ENCODE measurements around the gene WDR82. TPM values are rescaled to one million over a fixed set of nuclear protein-coding genes. Genes with fewer than 3 reads are reported as not detected.

WDR82 gene
- total and polyA plus RNA-seq, 2 experiments from 2014 or later: 25.2 to 71.8 TPM

GRCh38 chr3:52211268-52211891, 67.1 kb downstream of the WDR82 start:
- H3K4me1 Mint-ChIP-seq: no peaks in the 10 kb centered on the region
- H3K4me3 Mint-ChIP-seq: no peak overlapping the region
- H3K27ac Mint-ChIP-seq: no peak overlapping the region
- no peaks in the 10 kb centered on the region for H3K9me2 ChIP-seq (ENCODE audit: insufficient read depth)
- H3F3A ChIP-seq (replicated peaks; ENCODE audit: low read depth): 0 out of 2 replicates have a peak, but pooled peaks cover 3% of the 10 kb centered on the region
- H2AFZ ChIP-seq: no peak overlapping the region
- H3K27me3 ChIP-seq (ENCODE audit: insufficient read depth): no peaks in the 10 kb centered on the region
- peaks cover 90% of the 10 kb centered on the region for H3K36me3 Mint-ChIP-seq (ENCODE audit: low read depth)
- no peak overlapping the region for H3K4me3 ChIP-seq
- no peak overlapping the region for H3K4me2 ChIP-seq
- no peaks in the 10 kb centered on the region for H3K4me1 ChIP-seq (ENCODE audit: insufficient read depth)
- H3K79me2 ChIP-seq (replicated peaks; ENCODE audit: insufficient read depth): no peaks in the 10 kb centered on the region
- H4K20me1 ChIP-seq (replicated peaks; ENCODE audit: insufficient read depth): peaks cover 7% of the 10 kb centered on the region; the same call in 1 of the 2 replicates
- H3K27ac ChIP-seq (ENCODE audit: low read depth): no peak overlapping the region
- DNase-seq (ENCODE audit: low spot score) (no peak), ATAC-seq (no peak)
- H3K27me3 Mint-ChIP-seq (ENCODE audit: insufficient read depth, low read depth, poor library complexity): peaks cover 5% of the 10 kb centered on the region
- peaks cover 66% of the 10 kb centered on the region for H3K36me3 ChIP-seq (ENCODE audit: insufficient read depth)
- TF ChIP-seq, protein P1, sequence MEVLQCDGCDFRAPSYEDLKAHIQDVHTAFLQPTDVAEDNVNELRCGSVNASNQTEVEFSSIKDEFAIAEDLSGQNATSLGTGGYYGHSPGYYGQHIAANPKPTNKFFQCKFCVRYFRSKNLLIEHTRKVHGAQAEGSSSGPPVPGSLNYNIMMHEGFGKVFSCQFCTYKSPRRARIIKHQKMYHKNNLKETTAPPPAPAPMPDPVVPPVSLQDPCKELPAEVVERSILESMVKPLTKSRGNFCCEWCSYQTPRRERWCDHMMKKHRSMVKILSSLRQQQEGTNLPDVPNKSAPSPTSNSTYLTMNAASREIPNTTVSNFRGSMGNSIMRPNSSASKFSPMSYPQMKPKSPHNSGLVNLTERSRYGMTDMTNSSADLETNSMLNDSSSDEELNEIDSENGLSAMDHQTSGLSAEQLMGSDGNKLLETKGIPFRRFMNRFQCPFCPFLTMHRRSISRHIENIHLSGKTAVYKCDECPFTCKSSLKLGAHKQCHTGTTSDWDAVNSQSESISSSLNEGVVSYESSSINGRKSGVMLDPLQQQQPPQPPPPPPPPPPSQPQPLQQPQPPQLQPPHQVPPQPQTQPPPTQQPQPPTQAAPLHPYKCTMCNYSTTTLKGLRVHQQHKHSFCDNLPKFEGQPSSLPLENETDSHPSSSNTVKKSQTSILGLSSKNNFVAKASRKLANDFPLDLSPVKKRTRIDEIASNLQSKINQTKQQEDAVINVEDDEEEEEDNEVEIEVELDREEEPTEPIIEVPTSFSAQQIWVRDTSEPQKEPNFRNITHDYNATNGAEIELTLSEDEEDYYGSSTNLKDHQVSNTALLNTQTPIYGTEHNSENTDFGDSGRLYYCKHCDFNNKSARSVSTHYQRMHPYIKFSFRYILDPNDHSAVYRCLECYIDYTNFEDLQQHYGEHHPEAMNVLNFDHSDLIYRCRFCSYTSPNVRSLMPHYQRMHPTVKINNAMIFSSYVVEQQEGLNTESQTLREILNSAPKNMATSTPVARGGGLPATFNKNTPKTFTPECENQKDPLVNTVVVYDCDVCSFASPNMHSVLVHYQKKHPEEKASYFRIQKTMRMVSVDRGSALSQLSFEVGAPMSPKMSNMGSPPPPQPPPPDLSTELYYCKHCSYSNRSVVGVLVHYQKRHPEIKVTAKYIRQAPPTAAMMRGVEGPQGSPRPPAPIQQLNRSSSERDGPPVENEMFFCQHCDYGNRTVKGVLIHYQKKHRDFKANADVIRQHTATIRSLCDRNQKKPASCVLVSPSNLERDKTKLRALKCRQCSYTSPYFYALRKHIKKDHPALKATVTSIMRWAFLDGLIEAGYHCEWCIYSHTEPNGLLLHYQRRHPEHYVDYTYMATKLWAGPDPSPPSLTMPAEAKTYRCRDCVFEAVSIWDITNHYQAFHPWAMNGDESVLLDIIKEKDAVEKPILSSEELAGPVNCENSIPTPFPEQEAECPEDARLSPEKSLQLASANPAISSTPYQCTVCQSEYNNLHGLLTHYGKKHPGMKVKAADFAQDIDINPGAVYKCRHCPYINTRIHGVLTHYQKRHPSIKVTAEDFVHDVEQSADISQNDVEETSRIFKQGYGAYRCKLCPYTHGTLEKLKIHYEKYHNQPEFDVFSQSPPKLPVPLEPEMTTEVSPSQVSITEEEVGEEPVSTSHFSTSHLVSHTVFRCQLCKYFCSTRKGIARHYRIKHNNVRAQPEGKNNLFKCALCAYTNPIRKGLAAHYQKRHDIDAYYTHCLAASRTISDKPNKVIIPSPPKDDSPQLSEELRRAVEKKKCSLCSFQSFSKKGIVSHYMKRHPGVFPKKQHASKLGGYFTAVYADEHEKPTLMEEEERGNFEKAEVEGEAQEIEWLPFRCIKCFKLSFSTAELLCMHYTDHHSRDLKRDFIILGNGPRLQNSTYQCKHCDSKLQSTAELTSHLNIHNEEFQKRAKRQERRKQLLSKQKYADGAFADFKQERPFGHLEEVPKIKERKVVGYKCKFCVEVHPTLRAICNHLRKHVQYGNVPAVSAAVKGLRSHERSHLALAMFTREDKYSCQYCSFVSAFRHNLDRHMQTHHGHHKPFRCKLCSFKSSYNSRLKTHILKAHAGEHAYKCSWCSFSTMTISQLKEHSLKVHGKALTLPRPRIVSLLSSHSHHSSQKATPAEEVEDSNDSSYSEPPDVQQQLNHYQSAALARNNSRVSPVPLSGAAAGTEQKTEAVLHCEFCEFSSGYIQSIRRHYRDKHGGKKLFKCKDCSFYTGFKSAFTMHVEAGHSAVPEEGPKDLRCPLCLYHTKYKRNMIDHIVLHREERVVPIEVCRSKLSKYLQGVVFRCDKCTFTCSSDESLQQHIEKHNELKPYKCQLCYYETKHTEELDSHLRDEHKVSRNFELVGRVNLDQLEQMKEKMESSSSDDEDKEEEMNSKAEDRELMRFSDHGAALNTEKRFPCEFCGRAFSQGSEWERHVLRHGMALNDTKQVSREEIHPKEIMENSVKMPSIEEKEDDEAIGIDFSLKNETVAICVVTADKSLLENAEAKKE (CRISPR knock-in tag; IDR thresholded peaks at IDR 0.05): no peak
- TF ChIP-seq REST (IDR thresholded peaks at IDR 0.05; ENCODE audit: unreplicated experiment): no peak
- TF ChIP-seq STAT1 (IDR thresholded peaks at IDR 0.05; ENCODE audit: unreplicated experiment): no peak
- TF ChIP-seq, protein P2, sequence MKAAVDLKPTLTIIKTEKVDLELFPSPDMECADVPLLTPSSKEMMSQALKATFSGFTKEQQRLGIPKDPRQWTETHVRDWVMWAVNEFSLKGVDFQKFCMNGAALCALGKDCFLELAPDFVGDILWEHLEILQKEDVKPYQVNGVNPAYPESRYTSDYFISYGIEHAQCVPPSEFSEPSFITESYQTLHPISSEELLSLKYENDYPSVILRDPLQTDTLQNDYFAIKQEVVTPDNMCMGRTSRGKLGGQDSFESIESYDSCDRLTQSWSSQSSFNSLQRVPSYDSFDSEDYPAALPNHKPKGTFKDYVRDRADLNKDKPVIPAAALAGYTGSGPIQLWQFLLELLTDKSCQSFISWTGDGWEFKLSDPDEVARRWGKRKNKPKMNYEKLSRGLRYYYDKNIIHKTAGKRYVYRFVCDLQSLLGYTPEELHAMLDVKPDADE (IDR thresholded peaks at IDR 0.05): no peak
- TF ChIP-seq ZNF331 (CRISPR knock-in tag; IDR thresholded peaks at IDR 0.05; ENCODE audit: low read depth): no peak
- TF ChIP-seq EZH2phosphoT487 (IDR thresholded peaks at IDR 0.05; ENCODE audit: unreplicated experiment): no peak
- TF ChIP-seq NANOG (IDR thresholded peaks at IDR 0.05; ENCODE audit: borderline replicate concordance): no peak
- no peak for TF ChIP-seq CTCF (conservative IDR thresholded peaks at IDR 0.05; ENCODE audit: low read depth in 2 of 2)
- TF ChIP-seq ZNF114 (CRISPR knock-in tag; IDR thresholded peaks at IDR 0.05): no peak
- TF ChIP-seq EZH2 (IDR thresholded peaks at IDR 0.05; ENCODE audit: low read depth, unreplicated experiment): no peak
- no peak for TF ChIP-seq CREB1 (CRISPR knock-in tag; IDR thresholded peaks at IDR 0.05; ENCODE audit: low read depth)
- TF ChIP-seq JUNB (IDR thresholded peaks at IDR 0.05; ENCODE audit: unreplicated experiment): no peak
- no peak for TF ChIP-seq POLR2AphosphoS5 (IDR thresholded peaks at IDR 0.05; ENCODE audit: low read depth)
- H3K9me3 Mint-ChIP-seq: no peaks in the 10 kb centered on the region

All from GM23338 (cell line).